Daoy (cell line): Measurements from ENCODE around the gene HERC5. TPM values are rescaled to one million over a fixed set of nuclear protein-coding genes. Genes with fewer than 3 reads are reported as not detected.
"Not testable (repeated sequence)": the region's sequence is repeated elsewhere in the genome, so short reads cannot be mapped to it uniquely, and the experiment has no call there.

Source experiments
- DNase-seq: peaks from one replicate; pipeline ENCODE4 v3.0.0-alpha.2; 2015; ENCODE audit warnings: low read depth
- total RNA-seq: library from RNA; depleted of rRNA; stranded (reverse); fragments of >200 nt; shearing (Covaris generic); gene quantifications from 2 replicates; pipeline ENCODE4 v1.2.3, GENCODE V29; 2014; rRNA removed

HERC5 gene
- total RNA-seq, result 11.5 and 12.0 TPM in 2 replicates

GRCh38 chr4:88456670-88457306 lies at the start of gene HERC5:
HERC5 (plus strand) TSS chr4:88457119; CDS start chr4:88457270, 151 bp downstream.
- peak; percentile 88 for DNase-seq

- DNase-seq, result no peak
These were observed 47.7 kb upstream of the HERC5 start for GRCh38 chr4:88409206-88409605.

- no peak for DNase-seq
These were observed 47.1 kb upstream of the HERC5 start for GRCh38 chr4:88409789-88410188.

GRCh38 chr4:88411491-88412096 lies 45.3 kb upstream of the HERC5 start:
- no peak for DNase-seq

GRCh38 chr4:88413801-88414200 lies 43.1 kb upstream of the HERC5 start:
- no peak for DNase-seq

- no peak for DNase-seq
These were observed 42.2 kb upstream of the HERC5 start for GRCh38 chr4:88414755-88415154.

GRCh38 chr4:88415982-88416381 lies 40.9 kb upstream of the HERC5 start:
- DNase-seq, result no peak

GRCh38 chr4:88418411-88418810 lies 38.5 kb upstream of the HERC5 start:
- no peak for DNase-seq

GRCh38 chr4:88419874-88420273 lies 37.0 kb upstream of the HERC5 start:
- no peak for DNase-seq

- no peak for DNase-seq
These were observed 36.1 kb upstream of the HERC5 start for GRCh38 chr4:88420844-88421243.

- DNase-seq, result no peak
These were observed 34.5 kb upstream of the HERC5 start for GRCh38 chr4:88422403-88422802.

- no peak for DNase-seq
These were observed 27.5 kb upstream of the HERC5 start for GRCh38 chr4:88429401-88429800.

GRCh38 chr4:88435987-88436693 lies 20.8 kb upstream of the HERC5 start:
- no peak for DNase-seq

- not testable (repeated sequence) for DNase-seq
These were observed 19.0 kb upstream of the HERC5 start for GRCh38 chr4:88437873-88438272.

GRCh38 chr4:88439161-88439760 lies 17.7 kb upstream of the HERC5 start:
- no peak for DNase-seq

- no peak for DNase-seq
These were observed 16.8 kb upstream of the HERC5 start for GRCh38 chr4:88440146-88440545.

- DNase-seq, result no peak
These were observed 15.2 kb upstream of the HERC5 start for GRCh38 chr4:88441696-88442095.

- DNase-seq, result no peak
These were observed 14.2 kb upstream of the HERC5 start for GRCh38 chr4:88442689-88443191.

GRCh38 chr4:88443486-88443885 lies 13.4 kb upstream of the HERC5 start:
- DNase-seq, result no peak

- no peak for DNase-seq
These were observed 11.7 kb upstream of the HERC5 start for GRCh38 chr4:88445252-88445651.

GRCh38 chr4:88446124-88446523 lies 10.8 kb upstream of the HERC5 start:
- no peak for DNase-seq

GRCh38 chr4:88447371-88448095 lies 9.4 kb upstream of the HERC5 start:
- DNase-seq, result no peak
